AG09309 (cell line): ENCODE data around the gene CHMP3.

Source experiments
- DNase-seq: peaks from one replicate; pipeline ENCODE4 v3.0.0-alpha.2; 2010; ENCODE audit warnings: low read depth
- H3K4me3 ChIP-seq: 2 replicates; pipeline ENCODE4 v1.5.1; 2011; ENCODE audit warnings: mild to moderate bottlenecking, low read depth, low read length, moderate library complexity; ENCODE audit not compliant: control insufficient read depth
- CTCF ChIP-seq: IDR thresholded peaks from 2 replicates; pipeline ENCODE4 v1.5.1; 2011; ENCODE audit warnings: mild to moderate bottlenecking, low read depth, low read length, inconsistent platforms; ENCODE audit not compliant: insufficient read depth, control insufficient read depth; ENCODE audit errors: missing control alignments

The CHMP3 gene

GRCh38 chr2:86488561-86489250, 74.5 kb downstream of the CHMP3 start:
- no peak for TF ChIP-seq CTCF
- DNase-seq, result no peak

GRCh38 chr2:86487062-86487461, 76.2 kb downstream of the CHMP3 start:
- H3K4me3 ChIP-seq, result no peak overlapping the region
- TF ChIP-seq CTCF, result no peak
- no peak for DNase-seq

More at GRCh38 chr2:86488561-86489250, 74.5 kb downstream of the CHMP3 start:
- no peak overlapping the region for H3K4me3 ChIP-seq

DNA sequence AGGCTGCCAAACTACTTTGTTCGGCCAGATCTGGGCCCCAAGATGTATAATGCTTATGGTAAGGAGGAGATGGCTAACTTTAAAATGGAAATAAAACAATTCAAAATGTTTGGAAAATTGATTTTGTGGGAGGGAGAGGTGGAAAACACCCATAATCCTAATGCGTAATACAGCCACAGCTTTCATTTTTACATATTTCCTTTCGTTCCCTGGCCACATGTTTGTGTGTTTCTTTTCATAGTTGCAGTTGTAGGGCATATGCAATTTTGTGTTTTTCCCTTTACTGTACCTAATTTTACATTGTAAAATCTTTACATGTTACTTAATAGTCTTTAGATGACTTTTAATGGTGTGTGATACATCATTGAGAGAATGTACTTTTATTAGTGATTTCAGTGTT, 77.4 kb downstream of the CHMP3 start:
- no peak for TF ChIP-seq CTCF
- no peak overlapping the region for H3K4me3 ChIP-seq
- DNase-seq, result no peak

GRCh38 chr2:86485103-86485502, 78.1 kb downstream of the CHMP3 start:
- no peak for TF ChIP-seq CTCF
- no peak for DNase-seq
- no peak overlapping the region for H3K4me3 ChIP-seq

GRCh38 chr2:86484385-86484784, 78.9 kb downstream of the CHMP3 start:
- DNase-seq, result no peak
- no peak overlapping the region for H3K4me3 ChIP-seq
- no peak for TF ChIP-seq CTCF

DNA sequence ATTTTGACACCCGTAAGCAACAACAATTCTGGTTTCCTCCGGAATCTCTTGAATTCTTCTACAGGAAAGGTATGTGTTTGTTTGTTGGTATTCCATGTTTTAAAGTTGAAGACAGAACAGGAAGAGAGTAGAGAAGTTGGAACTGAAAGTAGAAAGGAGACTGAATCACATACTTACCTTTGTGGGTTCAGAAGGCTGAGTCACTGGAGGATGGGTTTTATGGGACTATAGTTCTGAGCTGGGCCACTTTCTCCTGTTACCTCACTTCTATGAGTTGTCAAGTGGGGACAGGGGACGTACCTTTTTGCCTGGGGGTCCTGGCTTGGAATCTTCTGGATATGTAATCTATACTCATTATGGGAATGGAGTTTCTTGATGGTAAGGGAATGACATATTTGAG, 81.2 kb downstream of the CHMP3 start:
- H3K4me3 ChIP-seq, result no peak overlapping the region
- no peak for DNase-seq
- TF ChIP-seq CTCF, result no peak
